ENCODE results near the gene MDGA2. TPM values are rescaled to one million over a fixed set of nuclear protein-coding genes. Genes with fewer than 3 reads are reported as not detected.

The MDGA2 gene
- total RNA-seq, 1 donor from 2014 or later, result not detected

- DNase-seq (ENCODE audit: low read depth in 2 of 2), result no peak
Measured at GRCh38 chr14:47149326-47149725, 526.1 kb downstream of the MDGA2 start.

- no peak for DNase-seq (ENCODE audit: low read depth in 2 of 2)
Measured at GRCh38 chr14:47148686-47149085, 526.7 kb downstream of the MDGA2 start.

GRCh38 chr14:47120645-47121044 is 554.8 kb downstream of the MDGA2 start:
- no peak for DNase-seq (ENCODE audit: low read depth in 2 of 2)

GRCh38 chr14:47103771-47104170 is 571.6 kb downstream of the MDGA2 start:
- DNase-seq (ENCODE audit: low read depth in 2 of 2), result no peak

GRCh38 chr14:47102472-47102871 is 572.9 kb downstream of the MDGA2 start:
- DNase-seq (ENCODE audit: low read depth in 2 of 2), result no peak

- DNase-seq (ENCODE audit: low read depth in 2 of 2), result no peak
Measured at GRCh38 chr14:47085678-47086077, 589.7 kb downstream of the MDGA2 start.

GRCh38 chr14:47065326-47065725 is 610.1 kb downstream of the MDGA2 start:
- DNase-seq (ENCODE audit: low read depth in 2 of 2), result no peak

- no peak for DNase-seq (ENCODE audit: low read depth in 2 of 2)
Measured at GRCh38 chr14:47060050-47060449, 615.4 kb downstream of the MDGA2 start.

GRCh38 chr14:47057364-47057763 is 618.0 kb downstream of the MDGA2 start:
- DNase-seq (ENCODE audit: low read depth in 2 of 2), result no peak

- no peak for DNase-seq (ENCODE audit: low read depth in 2 of 2)
Measured at GRCh38 chr14:47044841-47045240, 630.6 kb downstream of the MDGA2 start.

- no peak for DNase-seq (ENCODE audit: low read depth in 2 of 2)
Measured at GRCh38 chr14:47040550-47040949, 634.9 kb downstream of the MDGA2 start.

GRCh38 chr14:47039336-47039735 is 636.1 kb downstream of the MDGA2 start:
- DNase-seq (ENCODE audit: low read depth in 2 of 2), result no peak

GRCh38 chr14:47022721-47023120 is 652.7 kb downstream of the MDGA2 start:
- DNase-seq (ENCODE audit: low read depth in 2 of 2), result no peak

GRCh38 chr14:47020500-47020899 is 654.9 kb downstream of the MDGA2 start:
- no peak for DNase-seq (ENCODE audit: low read depth in 2 of 2)

- no peak for DNase-seq (ENCODE audit: low read depth in 2 of 2)
Measured at GRCh38 chr14:47012533-47013280, 662.7 kb downstream of the MDGA2 start.

- no peak for DNase-seq (ENCODE audit: low read depth in 2 of 2)
Measured at GRCh38 chr14:47009615-47010014, 665.8 kb downstream of the MDGA2 start.

GRCh38 chr14:47008732-47009131 is 666.7 kb downstream of the MDGA2 start:
- no peak for DNase-seq (ENCODE audit: low read depth in 2 of 2)

- DNase-seq (ENCODE audit: low read depth in 2 of 2), result no peak
Measured at GRCh38 chr14:46999661-47000060, 675.7 kb downstream of the MDGA2 start.

- DNase-seq (ENCODE audit: low read depth in 2 of 2), result no peak
Measured at GRCh38 chr14:46989566-46989965, 685.8 kb downstream of the MDGA2 start.

GRCh38 chr14:46988312-46988711 is 687.1 kb downstream of the MDGA2 start:
- DNase-seq (ENCODE audit: low read depth in 2 of 2), result no peak

- DNase-seq (ENCODE audit: low read depth in 2 of 2), result no peak
Measured at GRCh38 chr14:46985529-46986380, 689.6 kb downstream of the MDGA2 start.

GRCh38 chr14:46973295-46973694 is 702.1 kb downstream of the MDGA2 start:
- no peak for DNase-seq (ENCODE audit: low read depth in 2 of 2)

- no peak for DNase-seq (ENCODE audit: low read depth in 2 of 2)
Measured at GRCh38 chr14:46964378-46964777, 711.0 kb downstream of the MDGA2 start.

Data from dermis microvascular lymphatic vessel endothelial cell (primary cell).